Urothelium cell line (cell line): ENCODE measurements around the gene SLC25A41.
"Not testable (repeated sequence)": the region's sequence is repeated elsewhere in the genome, so short reads cannot be mapped to it uniquely, and the experiment has no call there.

Experiments used
- DNase-seq: peaks from one replicate; pipeline ENCODE4 v3.0.0; 2011; ENCODE audit warnings: low spot score, mixed read lengths
- FAIRE-seq: peaks from 2 replicates; lab custom pipeline; 2011; peaks lifted over from hg19 to GRCh38; lab: Jason Lieb, UNC

SLC25A41 gene

DNA sequence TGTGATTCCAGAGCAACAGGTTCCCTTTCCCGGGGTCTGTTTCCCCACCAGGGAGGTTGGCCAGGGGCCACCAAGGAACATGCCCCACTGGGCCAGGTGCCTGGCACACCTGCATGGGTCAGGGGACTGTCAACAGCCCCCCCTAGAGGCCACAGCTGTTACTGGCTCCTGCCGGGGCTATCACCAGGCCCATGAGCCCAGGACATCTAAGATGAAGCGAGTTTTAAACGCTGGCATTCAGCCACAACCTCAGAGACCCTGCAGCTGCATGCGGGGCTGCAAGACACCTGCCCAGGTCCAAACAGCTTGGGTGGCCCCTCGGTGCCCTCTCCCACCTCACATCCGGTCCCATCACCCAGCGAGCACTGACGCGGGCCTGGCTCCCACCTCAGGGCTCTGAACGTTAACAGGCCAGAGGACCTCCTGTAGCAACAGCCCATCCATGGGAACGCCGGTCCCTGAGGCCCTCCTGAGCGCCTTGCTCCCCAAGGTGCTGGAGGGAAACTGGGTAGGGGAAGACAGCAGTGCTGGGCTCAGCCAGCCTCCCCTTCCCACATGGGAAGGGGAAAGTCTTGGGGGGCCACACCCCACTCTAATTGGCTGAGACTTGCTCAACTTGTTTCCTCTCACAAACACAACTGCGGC is 21.0 kb downstream of the SLC25A41 start:
- DNase-seq (no peak), FAIRE-seq (no peak)

DNA sequence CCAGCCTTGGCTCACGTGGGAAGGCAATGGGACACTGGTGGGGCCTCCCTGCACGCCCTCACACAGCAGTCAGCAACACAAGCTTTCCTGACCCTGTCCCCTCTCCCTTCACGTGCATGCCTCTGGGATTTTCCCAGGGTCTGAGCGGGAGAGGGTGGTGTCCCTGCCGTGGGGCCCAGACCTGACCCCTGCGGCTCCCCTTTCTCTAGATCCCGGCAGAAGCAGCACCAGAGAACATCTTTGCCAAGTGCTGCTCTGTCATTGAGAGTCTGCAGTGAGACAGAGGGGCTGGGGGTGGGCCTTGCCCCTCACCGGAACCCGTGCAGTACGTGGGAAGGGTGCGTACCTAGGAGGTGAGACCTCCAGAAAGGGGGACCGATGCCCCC is 21.5 kb downstream of the SLC25A41 start:
- no peak for DNase-seq
- FAIRE-seq: no peak

DNA sequence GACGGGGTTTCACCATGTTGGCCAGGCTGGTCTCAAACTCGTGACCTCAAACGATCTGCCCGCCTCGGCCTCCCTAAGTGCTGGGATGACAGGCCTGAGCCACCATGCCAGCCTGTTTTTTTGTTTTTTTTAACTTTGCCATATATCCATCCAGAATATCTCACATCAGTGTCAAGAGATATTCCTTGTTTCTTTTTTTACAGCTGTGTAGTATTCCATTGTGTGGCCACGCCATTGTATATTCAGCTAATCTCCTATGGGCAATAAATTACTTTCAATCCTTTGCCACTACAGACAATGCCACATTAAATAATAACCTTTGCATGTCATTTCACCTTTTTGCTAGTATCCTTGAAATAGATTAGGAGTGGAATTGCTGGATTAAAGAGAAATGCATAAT is 24.2 kb downstream of the SLC25A41 start:
- no peak for FAIRE-seq
- no peak for DNase-seq

DNA sequence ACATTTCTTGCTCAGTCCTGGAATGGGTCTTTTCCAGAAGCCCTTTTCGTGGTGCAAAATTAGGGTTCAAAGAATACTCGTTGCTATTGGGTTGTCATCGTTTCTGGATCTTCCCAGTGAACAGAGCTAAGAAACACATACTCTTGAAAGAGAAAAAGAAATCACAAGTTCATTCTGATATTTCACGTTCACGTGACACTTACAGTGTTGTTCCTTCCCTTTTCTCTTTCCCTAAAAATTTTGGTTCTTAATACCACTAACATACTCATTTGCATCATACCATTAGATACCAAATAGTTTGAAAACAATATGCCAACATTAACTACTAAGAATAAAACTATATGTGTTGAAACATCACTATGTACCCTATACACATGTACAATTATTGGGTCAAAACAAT is 27.2 kb downstream of the SLC25A41 start:
- FAIRE-seq (no peak), DNase-seq (no peak)

DNA sequence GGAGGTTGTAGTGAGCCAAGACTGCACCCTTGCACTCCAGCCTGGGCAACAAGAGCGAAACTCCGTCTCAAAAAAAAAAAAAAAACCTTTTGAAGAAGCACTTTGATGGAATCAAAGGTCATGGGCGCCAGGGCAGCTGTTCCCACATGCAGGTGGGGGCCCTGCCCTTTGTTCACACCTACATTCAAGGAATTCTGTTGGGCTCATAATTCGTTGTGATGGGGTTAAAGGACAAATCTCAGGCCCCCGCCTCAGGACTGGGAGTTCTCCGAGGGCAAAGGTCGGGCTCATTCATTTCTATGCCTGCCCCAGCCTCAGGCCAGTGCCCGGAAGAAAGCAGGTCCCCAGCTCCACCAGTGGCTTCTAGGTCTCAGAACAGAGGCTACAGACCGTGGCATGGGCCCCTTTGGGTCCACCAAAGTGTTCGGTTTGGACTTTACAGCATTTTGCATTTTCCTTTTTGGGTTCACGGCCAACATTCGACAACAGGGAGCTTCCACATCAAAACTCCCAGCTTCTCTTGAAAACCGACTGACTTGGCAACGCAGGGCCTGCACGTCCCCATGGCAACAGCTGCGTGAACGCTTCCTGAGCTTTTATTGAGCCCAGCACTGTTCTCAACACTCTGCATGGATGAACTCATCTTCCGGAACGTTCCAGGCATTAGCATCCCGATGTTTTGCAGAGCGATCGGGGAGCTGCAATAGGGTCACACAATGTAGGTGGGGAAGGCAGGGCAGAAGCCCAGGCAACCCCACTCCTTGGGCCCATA is 30.5 kb downstream of the SLC25A41 start:
- DNase-seq: no peak
- no peak for FAIRE-seq

DNA sequence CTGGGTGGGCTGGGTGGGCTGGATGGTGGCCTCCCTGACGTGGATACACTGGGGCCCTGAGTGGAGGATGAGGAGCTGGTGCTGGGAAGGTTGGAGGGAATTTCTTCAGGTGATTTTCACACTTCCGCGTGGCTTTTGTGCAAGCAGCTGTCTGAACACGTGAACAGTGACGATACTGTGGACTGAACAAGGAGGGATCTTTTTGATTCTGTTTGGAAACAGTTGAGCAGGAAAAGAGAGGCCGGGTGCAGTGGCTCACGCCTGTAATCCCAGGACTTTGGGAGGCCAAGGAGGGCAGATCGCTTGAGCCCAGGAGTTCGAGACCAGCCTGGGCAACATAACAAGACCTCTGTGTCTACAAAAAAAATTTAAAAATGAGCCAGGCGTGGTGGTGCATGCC is 31.5 kb downstream of the SLC25A41 start:
- no peak for DNase-seq
- no peak for FAIRE-seq

DNA sequence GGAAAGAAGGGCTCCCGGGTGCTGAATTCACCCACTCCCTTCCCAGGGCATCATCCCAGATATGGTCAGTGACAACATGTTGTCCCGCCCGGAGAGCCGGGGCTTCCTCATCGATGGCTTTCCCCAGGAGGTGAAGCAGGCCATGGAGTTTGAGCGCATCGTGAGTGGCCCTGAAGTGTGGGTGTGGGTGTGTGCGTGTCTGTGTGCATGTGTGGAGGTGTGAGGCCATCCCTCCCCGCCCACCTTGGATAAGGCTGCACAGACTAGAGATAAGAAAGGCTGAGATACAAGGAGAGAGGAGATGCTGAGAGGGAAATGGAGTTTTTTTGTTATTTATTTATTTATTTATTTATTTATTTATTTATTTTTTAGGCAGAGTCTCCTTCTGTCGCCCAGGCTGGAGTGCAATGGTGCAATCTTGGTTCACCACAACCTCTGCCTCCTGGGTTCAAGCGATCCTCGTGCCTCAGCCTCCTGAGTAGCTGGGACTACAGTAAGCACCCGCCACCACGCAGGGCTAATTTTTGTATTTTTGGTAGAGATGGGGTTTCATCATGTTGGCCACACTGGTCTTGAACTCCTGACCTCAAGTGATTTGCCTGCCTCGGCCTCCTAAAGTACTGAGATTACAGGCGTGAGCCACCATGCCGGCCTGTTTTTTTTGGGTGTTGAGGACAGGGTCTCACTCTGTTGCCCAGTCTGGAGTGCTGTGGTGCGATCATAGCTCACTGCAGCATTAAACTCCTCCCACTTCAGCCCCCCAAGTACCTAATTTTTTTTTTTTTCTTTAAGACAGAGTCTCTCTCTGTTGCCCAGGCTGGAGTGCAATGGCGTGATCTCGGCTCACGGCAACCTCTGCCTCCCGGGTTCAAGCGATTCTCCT is 33.3 kb downstream of the SLC25A41 start:
- FAIRE-seq, DNase-seq: not testable (repeated sequence)

DNA sequence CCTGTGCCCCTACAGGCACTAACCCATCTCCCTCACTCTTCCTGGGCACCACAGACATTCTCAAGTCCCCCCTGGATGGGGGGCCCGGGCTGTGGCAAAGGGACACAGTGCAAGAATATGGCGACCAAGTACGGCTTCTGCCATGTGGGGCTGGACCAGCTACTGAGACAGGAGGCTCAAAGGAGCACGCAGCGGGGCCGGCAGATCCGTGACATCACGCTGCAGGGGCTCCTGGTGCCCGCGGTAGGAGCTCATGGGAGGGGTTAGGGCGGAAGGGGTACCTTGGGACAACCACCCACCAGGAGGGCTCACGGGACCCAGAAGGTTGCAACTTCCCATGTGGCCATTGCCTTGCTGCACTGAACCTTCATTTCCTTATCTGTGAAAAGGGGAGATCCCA is 37.3 kb downstream of the SLC25A41 start:
- no peak for DNase-seq
- no peak for FAIRE-seq

DNA sequence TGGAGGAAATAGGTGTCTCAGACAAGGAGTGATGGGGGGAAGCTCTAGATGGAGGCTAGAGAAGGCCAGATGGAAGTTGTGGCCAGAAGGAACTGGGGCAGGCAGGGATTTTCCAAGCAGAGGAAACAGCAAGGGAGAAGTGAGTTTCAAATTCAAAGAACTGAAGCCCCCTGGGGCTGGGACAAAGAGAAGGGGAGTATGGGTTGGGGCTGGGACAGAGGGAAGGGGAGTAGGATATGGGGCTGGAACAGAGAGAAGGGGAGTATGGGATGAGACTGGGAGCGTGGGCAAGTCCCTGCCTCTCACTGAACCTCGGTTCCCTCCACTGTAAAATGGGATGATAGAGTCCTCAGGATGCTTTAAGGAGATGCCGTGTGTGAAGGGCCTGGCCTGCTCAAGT is 38.7 kb downstream of the SLC25A41 start:
- FAIRE-seq: no peak
- DNase-seq: no peak

DNA sequence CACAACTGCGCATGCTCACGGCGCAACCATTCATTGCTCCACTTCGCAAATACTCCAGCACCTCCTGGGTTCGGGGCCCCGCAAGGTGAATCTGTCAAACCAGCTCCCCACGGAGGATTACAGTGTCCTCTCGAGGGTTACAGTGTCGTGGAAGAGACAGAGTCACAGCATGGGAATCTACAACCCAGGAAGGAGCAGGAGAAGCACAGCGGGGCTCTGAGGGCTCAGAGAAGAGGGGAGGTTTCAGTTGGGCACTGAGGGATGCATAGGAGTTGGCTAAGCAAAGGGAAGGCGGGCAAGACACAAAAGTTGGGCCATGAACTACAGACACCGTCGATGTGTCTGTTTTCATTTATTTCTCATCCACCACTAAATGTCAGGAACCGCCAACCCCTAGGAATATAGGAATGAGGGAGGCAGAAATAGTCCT is 39.6 kb downstream of the SLC25A41 start:
- FAIRE-seq: no peak
- no peak for DNase-seq

DNA sequence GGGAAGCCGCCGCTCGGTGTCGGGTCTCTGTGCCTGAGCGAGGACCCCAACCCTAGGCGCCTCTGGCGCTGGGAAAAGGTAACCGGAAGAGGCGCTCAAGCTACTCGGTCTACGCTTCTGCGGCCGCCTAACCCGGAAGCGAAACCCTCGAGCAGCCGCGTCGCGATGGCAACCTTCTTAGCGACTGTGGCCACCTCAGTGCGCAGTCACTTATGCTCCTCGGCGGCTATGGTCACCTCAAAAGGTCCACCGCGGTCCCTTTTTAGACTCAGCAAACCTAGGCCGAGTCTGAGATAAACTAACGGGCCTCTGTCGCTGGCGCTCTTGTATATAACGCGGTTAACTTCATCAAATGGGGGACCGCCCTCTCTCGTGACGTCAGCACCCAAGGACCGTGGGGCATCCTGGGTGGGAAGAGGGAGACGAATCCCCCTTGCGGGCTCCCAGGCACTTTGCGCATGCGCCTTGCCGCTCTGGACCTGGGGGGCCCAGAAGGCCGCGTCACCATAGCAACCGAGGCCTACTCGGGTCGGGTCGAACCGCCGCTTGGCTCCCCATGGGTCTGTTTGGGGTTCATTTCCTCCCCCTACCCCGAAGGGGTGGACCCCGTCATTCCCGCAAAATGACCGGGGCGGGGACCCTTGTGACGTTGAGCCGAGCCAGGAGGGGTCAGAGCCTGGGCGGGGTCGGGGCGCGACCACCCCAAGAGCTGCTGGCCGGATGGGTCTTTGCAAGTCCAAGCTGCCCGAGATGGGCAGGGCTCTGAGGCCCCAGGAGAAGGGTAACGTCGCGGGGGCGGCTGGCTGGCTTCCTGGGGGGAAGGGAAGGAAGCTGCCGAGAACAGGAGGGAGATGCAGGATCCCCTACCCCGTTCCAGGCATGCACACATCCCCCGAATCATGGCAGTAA is 40.2 kb downstream of the SLC25A41 start, which contains the start of gene GTF2F1:
Gene GTF2F1, minus strand, starts transcription at position 91 of the 909 bp plus-strand sequence. CDS start 169 bp downstream, outside the sequence.
- DNase-seq: peak; percentile 95
- peak; percentile 53 for FAIRE-seq

DNA sequence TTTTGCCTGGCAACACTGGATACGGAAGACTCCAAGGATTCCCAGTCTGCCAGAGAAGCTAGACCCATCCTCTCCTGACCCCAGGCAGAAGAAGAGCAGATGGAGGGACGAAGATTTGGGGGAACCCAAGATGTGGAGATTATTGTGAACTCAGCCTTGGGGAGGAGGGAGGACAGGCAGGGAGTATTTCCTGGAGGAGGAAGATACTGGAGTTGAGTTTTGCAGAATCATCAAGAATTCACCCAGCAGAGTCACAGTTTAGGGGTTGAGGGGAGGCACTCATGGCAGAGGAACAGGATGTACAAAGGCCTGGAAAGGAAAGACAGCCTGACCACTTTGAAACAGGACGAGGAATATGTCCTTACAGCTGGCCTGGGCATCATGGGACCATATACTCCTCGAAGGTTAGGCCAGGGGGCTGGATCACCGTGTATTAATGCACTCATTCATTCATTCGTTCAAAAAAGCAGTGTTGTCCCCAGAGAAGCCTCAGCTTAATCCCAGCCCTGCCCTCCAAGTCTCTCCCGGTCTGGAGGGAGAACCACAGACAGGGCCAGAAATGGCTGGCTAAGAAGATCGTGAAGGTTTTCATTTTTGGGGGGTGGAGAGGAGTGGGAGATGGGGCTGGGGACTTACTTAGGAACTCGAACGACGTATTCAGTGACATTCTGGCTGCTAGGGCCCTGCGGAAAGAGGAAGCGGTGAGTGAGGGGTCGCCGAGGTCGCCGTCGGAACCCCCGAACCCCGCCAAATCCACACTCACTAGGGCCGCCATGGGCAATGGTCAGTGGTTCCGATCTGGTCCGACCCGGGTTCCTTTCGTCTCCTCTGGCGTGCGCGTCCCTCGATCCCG is 41.1 kb downstream of the SLC25A41 start:
- no peak for DNase-seq
- FAIRE-seq: no peak

DNA sequence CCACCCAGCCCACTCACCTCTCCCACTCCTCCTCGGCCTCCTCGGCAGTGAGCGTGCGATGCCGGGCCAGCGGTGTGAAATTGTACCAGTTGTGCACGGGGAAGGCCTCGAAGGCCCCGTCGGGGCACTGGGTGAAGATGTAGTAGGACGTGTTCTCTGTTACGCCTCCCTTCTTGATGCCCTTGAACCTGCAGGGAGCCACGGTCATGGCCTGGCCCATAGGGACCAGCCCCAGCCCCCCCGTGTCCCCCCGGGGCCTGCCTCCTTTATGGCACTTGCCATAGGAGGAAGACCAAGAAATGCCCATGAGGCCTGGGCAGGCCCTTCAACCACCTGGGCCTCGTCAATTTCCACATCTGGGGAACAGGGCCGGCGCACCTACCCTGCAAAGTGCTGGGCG is 46.2 kb downstream of the SLC25A41 start:
- DNase-seq (no peak), FAIRE-seq (no peak)

DNA sequence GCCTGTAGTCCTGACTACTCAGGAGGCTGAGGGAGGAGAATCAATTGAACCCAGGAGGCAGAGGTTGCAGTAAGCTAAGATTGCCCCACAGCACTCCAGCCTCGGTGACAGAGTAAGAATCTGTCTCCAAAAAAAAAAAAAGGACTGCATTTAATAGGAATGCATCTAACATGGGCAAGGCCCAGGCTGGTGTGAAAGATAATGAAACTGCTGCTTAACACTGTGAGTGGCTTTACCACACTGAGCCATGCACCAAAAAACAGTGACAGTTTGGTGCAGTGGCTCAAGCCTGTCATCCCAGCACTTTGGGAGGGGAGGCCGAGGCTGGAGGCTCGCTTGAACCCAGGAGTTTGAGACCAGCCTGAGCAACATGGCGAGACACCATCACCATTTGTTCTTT is 49.2 kb downstream of the SLC25A41 start:
- DNase-seq (no peak), FAIRE-seq (no peak)

DNA sequence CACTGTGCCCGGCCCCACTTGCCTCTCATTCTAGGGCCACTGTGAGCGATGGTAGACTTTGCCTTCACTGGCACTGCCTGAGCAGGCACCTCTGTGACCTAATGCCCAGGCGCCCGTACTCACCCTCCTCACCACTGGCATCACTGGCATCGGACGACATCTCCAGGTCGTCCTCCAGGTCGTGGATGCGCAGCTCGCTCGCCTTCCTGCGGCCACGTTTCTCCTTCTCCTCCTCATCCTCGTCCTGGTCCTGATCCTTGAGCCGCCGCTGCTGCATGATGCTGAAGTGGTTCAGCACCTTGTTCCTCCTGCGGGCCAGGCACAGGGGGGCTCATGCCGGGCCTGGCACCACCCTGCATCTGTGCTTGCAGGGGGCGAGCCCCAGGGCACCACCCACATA is 50.4 kb downstream of the SLC25A41 start:
- FAIRE-seq (no peak), DNase-seq (no peak)

DNA sequence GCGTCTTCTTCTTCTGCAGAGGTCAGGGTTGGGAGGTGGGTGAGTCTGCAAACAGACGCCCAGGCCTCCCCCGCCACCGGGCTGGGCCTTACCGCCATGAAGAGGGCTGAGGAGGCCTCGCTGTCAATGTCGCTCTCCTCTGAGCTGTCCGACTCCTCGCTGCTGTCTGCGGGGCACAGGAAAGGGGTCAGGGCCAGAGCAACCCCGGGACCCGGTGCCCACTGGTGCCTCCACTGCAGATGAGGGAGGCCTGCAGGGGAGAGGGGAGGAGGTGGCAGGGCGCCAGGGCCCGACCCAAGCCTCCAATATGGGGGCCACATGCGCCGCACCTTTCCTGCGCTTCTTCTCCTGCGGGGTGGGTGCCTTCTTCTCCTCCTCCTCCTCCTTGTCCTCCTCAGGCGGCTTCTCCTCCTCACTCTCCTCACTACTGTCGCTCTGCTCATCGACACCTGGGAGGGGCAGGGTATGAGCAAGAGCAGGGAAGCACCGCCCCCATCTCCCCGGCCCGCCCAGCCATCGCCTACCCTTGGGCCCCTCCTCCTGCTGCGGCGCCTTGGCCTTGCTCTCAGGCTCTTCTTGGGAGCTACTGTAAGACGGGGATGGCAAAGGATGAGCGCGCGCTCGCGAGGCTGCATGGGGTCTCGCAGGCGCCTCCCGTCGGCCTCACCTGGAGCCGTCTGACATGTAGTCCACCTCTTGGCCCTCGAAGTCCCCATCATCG is 52.4 kb downstream of the SLC25A41 start:
- FAIRE-seq: no peak

DNA sequence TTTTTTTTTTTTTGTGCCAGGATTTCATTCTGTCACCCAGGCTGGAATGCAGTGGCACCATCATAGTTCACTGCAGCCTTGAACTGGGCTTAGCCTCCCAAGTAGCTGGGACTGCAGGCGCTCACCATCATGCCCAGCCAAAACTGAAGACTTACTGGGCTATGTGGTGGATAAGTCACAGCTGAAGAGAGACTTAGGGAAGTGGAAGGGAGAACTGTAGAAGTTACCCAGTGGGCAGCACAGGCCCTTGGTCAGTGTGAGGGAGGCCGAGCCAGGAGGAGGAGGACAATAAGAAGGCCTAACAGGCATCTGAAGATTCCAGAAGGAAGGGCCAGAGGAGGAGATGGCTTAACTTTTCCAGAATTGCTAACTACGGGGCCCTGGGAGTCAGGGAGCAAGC is 53.8 kb downstream of the SLC25A41 start:
- FAIRE-seq: no peak
- no peak for DNase-seq

More for the DNA sequence above, 52.4 kb downstream of the SLC25A41 start:
- no peak for DNase-seq

DNA sequence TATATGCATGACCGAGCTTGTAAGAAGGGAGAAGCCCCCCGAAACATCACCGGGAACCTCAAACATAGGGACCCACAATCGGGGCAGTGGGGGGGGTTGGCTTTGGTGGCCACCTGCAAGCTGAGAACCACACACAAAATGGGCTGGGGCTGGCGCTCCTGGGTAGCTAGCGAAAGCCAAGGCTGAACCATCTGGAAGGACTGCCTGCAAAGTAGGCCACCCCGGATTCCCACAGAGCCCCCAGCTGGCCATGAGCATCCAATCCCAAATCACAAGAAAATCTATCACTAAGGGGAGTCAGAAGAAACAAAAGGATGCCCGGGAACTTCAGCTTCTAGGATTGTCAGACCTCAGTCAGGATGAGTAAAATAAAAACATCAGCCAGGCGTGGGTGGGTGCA is 55.1 kb downstream of the SLC25A41 start:
- FAIRE-seq (no peak), DNase-seq (no peak)

DNA sequence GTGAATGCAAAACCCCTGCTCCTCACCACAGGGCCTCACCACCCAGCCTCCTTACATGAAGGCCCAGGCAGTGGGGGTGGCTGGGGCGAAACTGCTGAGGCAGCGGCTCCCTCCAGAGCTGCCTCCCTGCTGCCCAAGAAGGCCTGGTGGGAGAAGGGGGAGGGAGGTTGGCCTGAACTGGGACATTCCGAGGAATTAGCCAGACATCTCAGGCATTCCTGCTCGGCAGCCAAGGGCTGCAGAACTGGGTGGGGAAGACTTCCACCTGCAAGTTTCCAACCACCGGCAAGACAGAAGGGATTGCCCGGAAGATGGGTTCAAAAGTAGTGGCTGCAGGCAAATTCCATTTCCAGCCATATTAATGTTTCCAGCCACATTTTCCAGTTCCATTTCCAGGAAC is 55.5 kb downstream of the SLC25A41 start:
- DNase-seq: no peak
- FAIRE-seq: no peak
